Measurements from ENCODE around the gene SLAMF8.

Gene SLAMF8

DNA sequence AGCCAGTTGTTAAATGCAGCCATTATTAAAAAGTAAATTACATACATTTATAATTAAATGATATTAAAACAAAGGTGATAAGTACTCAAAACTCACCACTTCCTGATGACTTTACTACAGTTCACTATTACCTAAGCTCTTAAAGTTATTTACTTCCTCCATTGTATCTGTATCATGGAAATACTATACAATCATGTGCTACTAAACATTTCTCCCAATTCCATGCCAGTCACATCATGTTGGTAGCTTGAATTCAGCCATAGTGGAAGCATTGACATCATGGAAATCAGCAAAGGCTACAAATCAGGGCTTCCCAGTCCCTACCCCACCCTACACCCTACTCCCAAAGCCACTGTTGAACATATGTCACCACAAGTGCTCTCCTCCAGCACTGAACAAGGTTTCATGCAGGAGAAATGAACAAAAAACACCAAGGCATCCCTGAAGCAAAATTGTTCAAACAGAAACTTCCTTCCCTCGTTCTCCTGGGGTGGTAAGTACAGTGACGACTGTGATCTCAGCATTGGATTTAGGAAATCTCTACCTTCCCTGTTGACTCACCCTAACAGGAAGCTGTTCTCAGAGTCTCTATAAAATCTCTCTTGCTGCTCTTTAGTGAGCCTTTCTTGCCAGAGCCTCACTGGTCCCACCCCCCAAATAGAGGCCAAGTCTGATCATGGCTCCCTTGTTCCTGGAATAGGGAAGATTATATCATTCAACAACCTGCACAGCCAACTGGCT is 23.1 kb downstream of the SLAMF8 start:
- DNase-seq, result peak; percentile 77

GRCh38 chr1:159851407-159851806 is 24.7 kb downstream of the SLAMF8 start:
- DNase-seq, result no peak

- DNase-seq, result peak; percentile 76
These were observed 26.9 kb downstream of the SLAMF8 start for GRCh38 chr1:159853417-159854115.

DNA sequence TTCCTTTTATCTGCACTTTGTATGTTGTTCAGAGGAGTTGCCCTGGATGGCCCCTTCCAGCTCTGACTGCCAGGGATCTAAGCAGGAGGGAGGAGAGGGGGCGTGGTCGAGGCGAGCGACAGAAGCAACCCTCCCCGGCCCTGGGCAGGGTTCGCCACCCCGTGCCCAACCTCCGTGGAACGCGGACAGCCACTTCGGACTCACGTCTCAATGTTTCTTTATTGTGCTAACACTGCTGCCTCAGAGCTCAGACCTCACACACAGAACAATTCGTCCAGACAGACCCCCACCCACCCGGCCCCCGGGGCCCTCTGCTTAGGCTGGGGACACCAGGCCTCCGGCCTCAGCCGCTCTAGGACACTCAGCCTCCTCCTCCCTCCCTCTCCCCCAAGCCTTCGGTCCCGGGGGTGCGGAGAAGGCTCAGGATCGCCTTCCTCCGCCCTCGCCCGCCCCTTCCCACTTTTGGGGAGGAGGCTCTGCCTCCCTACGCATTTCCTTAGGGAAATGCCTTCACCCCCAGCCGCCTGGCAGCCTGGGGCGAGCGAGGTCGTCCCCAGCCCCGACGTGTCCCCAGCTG is 27.5 kb downstream of the SLAMF8 start:
- peak; percentile 68 for DNase-seq

- DNase-seq, result peak; percentile 84
These were observed 28.1 kb downstream of the SLAMF8 start for GRCh38 chr1:159854693-159855192.

- no peak for DNase-seq
These were observed 29.0 kb downstream of the SLAMF8 start for GRCh38 chr1:159855709-159856108.

- DNase-seq, result no peak
These were observed 29.9 kb downstream of the SLAMF8 start for GRCh38 chr1:159856576-159856975.

- DNase-seq, result no peak
These were observed 31.2 kb downstream of the SLAMF8 start for GRCh38 chr1:159857889-159858288.

GRCh38 chr1:159859767-159860322 is 33.2 kb downstream of the SLAMF8 start:
- no peak for DNase-seq

DNA sequence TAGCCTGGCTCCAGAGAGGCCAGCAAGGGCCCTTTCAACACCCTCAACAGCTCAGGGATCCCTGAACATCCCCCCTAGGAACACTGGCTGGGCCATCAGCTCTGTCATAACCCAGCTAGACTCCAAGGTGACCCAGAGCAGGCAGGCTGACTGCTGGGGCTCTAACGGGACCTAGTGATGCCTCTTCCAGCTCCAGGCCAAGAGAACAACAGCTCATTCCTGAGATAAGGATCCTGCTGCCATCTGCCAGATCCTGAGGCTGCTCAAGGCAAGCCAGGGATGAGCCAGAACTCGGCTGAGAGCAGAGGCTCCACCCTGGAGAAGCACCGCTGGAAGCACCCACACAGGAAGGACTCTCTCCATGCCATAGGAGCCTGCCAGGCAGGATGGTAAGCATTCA is 33.8 kb downstream of the SLAMF8 start:
- DNase-seq, result no peak

DNA sequence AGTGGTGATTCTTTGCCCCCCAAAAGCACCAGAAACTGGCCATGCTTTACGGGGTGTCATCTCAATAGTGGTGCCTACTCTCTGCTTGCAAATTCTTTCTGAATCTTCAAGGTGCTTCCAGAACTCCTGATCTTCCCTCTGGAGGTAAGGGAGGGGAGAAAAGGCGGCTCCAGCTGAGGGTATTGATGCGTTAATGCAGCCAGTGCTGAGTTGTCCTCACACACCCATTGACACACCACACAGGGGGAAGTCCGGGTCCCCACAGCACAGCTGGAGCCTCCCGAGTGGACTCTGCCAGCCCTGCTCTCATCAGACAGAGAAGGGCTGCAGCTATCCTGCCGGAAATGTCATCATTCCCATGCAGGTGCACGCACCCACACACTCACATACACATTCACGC is 34.5 kb downstream of the SLAMF8 start:
- DNase-seq, result no peak

GRCh38 chr1:159862031-159862430 is 35.4 kb downstream of the SLAMF8 start:
- DNase-seq, result no peak

GRCh38 chr1:159862557-159862956 is 35.9 kb downstream of the SLAMF8 start, which contains the start of gene VSIG8:
TSS of gene VSIG8 (minus strand) at chr1:159862657. CDS start at chr1:159862521, 136 bp downstream.
- no peak for DNase-seq

GRCh38 chr1:159864262-159864661 is 37.6 kb downstream of the SLAMF8 start:
- no peak for DNase-seq

GRCh38 chr1:159866066-159866465 is 39.4 kb downstream of the SLAMF8 start:
- DNase-seq, result no peak

GRCh38 chr1:159866905-159867663 is 40.4 kb downstream of the SLAMF8 start:
- no peak for DNase-seq

- no peak for DNase-seq
These were observed 41.0 kb downstream of the SLAMF8 start for GRCh38 chr1:159867664-159868026.

- DNase-seq, result no peak
These were observed 42.1 kb downstream of the SLAMF8 start for GRCh38 chr1:159868766-159869165.

DNA sequence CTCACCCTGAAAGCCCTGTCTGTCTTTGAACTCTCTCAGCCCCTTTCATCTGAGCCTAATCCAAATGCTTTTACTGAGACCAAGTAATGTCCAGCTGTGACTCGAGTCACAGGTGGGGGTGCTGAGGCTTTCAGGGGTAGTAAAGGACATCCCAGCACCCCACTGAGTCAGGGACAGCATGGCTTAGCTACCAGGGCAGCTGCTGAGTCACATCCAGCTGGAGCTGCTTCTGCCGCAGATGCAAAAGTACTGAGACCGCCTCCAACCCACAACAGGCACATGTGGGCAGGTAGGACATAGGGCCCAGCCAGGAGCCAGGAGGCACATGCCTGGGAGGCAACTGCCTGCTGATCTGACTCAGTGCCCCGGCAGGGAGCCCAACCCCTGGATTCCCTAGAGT is 42.5 kb downstream of the SLAMF8 start:
- peak; percentile 61 for DNase-seq

GRCh38 chr1:159869607-159870006 is 42.9 kb downstream of the SLAMF8 start:
- no peak for DNase-seq

GRCh38 chr1:159870704-159871103 is 44.0 kb downstream of the SLAMF8 start:
- DNase-seq, result no peak

- no peak for DNase-seq
These were observed 46.2 kb downstream of the SLAMF8 start for GRCh38 chr1:159872891-159873290.
